PC-3 (cell line): ENCODE results near the gene TTLL4.

Experiments
- CTCF ChIP-seq: fragments of 300-600 bp; sonication (generic); conservative IDR thresholded peaks from 2 replicates; pipeline ENCODE4 v1.5.1; 2017; ENCODE audit warnings: antibody characterized with exemption, low read depth, mild to moderate bottlenecking, low read length
- EZH2 ChIP-seq: fragments of 300-600 bp; sonication (generic); IDR thresholded peaks from one replicate; pipeline ENCODE4 v1.6.1; 2017; ENCODE audit warnings: antibody characterized with exemption, mild to moderate bottlenecking, low read length; ENCODE audit not compliant: unreplicated experiment
- EZH2phosphoT487 ChIP-seq: fragments of 300-600 bp; sonication (generic); IDR thresholded peaks from 2 replicates; pipeline ENCODE4 v1.6.1; 2018; ENCODE audit warnings: mild to moderate bottlenecking, antibody characterized with exemption, low read length, borderline replicate concordance

GRCh38 chr2:218662827-218663226, 47.8 kb upstream of the TTLL4 start:
- TF ChIP-seq CTCF (no peak), EZH2phosphoT487 (no peak), EZH2 (no peak)
